Right renal cortex interstitium (tissue), 3 donors: ENCODE data around the gene NSMF. TPM values are rescaled to one million over a fixed set of nuclear protein-coding genes. Genes with fewer than 3 reads are reported as not detected.
"Not testable (repeated sequence)": the region's sequence is repeated elsewhere in the genome, so short reads cannot be mapped to it uniquely, and the experiment has no call there.

Experiments
- DNase-seq, 3 donors: peaks; one replicate each; pipeline ENCODE4 v3.0.0-alpha.2; 2013; ENCODE audit warnings: low read depth in 3 of 3, low spot score in 2 of 3
- polyA plus RNA-seq, 3 donors: library from polyadenylated mRNA; unstranded; fragments of 120-200 nt; gene quantifications; one replicate each; pipeline ENCODE4 v1.2.1, GENCODE V29; 2013; ENCODE audit not compliant: insufficient read length in 3 of 3

Gene NSMF
- polyA plus RNA-seq, 3 donors, result 51.0 to 58.8 (median 57.3) TPM

DNA sequence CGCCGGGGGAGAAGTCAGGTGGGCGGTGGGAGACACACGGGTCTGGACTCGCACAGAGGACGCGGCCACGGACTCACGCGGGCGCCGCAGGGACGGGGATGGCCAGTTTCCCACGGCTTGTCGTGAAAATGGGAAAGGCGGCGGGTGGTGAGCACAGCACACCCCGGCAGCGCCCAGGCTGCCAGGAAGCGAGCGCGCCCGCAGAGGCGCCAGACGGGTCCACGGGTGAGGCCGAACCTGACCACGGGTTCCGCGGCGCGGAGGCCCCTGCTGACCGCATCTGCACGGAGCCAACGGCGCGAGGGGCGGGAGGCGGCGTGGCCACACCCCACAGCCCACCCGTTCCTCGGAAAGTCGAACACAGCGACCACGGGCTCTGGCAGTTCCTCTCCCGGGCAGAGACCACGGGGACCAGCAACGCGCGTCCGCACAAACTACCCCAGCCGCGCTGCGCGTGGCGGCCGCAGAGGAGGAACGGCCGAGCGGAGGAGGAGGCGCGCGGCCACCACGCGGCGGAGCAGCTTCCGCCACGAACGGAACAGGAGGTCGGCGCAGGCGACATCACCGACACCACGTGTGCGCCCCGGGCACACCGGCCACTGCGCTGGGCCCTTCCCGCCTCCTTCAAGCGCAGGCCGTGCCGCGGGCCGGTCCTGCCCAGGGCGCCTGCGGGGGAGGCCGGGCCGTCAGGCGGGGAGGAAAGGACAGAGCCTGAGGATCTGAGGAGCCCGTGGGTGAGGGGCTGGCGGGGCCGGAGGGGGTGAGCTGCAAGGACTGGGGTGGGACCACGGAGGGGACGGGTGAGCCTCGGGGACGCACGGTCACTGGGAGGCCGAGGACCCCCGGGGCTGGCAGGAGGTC lies 41.7 kb downstream of the NSMF start:
- no peak for DNase-seq

DNA sequence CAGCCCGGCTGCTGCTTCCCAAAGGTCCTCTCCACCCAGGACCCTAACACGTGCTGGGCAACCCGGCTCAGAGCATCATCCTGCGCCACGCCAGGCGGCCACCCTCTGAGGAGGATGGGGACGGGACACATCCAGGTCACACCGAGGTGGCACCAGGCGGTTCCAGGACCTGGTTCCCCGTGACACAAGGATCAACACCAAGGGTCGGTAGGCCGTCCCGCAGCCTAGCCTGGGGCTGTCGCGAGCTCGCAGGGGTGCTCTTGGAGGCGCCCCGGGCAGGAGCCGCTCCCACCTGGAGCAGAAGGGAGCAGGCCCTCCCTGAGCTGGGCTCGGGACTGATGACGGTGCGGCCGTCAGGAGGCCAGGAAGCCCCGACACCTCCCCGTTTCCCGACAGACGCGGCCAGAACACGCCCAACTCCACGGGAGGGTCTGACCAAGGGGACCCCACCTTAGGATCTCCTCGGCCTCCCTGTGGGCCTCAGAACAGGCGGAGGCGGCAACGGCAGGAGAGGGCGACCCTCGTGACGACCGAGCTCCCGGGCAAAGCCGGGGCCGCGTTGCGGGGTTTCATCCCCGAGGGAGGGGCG lies 42.5 kb downstream of the NSMF start:
- no peak for DNase-seq

DNA sequence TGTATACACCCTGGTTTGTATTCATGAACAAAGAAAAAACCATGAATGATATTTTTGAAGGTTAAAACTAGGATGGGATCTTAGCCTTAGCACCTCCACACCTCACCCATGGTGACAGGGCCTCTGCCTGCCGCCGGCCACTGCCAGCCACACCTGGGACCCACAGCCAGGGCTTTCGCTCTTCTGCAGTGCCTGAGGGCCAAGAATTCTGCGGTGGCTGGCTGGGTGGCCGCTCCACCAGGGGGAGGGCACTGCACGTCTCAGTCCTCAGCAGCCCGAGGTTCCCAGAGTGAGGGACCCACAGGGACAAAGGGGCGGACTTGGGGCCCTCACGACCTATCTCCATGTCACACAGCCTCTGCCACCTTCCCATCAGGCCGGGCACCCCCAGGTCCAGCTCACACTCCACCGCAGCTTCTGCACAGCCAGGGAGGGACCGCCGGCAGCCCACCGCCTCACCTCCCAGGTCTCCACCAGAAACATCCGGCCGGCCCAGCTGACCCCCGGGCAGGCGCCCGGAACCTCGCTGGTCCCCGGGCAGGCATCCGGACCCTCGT lies 43.0 kb downstream of the NSMF start:
- no peak for DNase-seq

DNA sequence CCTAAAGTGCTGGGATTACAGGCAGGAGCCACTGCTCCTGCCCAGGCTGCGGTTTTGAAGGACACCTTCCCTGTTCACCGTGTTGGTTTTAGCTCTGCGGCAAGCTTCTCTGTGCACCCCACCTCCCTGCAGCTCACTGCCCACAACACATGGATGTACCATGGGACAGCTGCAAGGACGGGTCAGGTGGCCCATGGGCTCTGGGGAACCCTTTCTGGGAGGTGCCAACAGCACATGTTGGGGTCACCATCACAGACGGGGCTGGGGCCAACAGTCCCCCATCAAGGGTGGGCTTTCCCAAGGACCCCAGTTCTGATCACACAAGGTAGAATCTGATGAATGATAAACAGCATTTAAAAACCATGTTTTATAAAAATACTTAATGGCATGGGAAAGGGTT lies 43.7 kb downstream of the NSMF start:
- no peak for DNase-seq

DNA sequence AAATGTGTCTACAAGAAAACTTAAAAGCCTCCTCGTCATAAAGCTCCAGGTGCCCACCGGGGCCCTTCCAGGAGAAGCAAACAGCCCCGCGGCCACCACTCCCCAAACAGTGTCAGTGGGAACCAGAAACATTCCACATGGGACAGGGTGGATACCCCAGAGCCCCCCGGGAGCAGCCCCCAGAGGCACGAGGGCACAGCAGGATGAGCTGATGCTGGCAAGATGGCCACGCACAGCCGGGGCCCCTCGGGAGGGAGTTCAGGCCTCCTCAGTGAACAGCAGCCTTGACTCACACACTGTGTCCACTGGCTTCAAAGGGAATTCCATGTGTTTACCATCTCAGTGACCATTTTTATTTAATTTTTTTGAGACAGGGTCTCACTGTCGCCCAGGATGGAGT lies 46.7 kb downstream of the NSMF start:
- DNase-seq, result no peak

DNA sequence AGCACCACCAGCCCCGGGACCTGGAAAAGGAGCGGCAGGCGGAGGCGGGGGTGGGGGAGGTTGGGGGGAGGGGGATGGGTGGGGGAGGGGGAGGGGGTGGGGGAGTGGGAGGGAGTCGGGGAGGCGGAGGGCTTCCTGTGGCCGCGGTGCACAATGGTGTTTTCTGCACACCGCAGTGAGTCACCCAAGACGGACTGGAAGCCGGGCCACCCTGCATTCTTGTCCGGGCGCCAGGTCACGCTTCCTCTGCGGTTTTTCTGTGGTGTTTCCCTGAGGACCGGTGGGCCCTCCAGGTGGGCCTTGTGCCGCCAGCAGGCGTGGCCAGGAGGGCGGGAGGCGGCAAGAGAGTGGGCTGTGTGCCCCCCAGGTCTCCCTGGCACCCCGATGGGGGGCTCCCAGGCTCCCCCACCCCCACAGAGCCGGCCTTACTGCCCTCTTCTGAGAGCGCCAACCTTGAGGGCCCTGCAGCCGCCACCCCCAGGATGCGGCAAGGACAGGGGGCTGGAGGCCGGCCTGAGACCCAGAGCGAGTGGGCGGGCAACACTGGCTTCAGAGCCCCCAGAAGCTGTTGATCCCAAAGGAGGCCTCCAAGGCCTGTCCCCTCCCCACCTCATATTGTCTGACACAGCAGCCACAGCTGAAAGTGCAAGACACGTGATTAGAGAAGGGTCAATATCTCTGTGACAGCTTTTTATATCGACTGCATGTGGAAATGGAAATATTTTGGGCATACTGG lies 47.3 kb downstream of the NSMF start:
- no peak for DNase-seq

DNA sequence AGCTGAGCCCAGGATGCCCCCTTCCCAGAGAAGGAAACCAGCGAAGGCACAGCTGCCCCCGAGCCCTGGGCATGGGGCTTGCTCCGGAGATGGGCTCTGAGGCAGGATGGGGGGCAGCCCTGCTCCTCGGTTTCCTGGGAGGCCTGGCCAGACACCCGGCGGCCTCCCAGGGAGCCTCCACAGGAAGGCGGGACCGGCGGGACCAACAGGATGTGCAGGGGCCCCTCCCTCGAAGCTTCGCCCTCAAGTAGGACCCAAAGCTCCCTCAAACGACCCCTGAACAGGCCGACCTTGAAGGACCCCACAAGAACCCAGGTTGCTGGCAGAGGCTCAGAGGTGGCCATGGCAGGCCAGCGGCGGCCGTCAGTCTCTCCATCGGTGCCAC lies 47.9 kb downstream of the NSMF start:
- DNase-seq, result no peak

DNA sequence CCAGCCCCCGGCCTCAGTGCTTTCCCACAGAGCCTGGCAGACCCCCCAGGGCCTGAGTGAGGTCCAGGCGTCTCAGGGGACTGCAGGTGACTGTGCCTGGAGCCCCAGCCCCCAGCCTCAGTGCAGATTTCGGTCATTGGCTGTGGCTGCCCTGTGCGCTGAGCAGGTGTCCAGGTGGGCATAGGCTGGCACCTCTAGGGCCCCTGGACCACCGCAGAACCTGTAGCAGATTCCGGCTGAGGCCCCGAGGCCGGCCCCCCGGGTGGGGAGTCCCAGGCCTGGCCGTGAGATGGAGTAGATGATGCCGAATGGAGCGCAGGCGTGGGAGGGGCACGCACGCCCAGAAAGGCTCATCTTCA lies 48.3 kb downstream of the NSMF start:
- DNase-seq, result no peak

DNA sequence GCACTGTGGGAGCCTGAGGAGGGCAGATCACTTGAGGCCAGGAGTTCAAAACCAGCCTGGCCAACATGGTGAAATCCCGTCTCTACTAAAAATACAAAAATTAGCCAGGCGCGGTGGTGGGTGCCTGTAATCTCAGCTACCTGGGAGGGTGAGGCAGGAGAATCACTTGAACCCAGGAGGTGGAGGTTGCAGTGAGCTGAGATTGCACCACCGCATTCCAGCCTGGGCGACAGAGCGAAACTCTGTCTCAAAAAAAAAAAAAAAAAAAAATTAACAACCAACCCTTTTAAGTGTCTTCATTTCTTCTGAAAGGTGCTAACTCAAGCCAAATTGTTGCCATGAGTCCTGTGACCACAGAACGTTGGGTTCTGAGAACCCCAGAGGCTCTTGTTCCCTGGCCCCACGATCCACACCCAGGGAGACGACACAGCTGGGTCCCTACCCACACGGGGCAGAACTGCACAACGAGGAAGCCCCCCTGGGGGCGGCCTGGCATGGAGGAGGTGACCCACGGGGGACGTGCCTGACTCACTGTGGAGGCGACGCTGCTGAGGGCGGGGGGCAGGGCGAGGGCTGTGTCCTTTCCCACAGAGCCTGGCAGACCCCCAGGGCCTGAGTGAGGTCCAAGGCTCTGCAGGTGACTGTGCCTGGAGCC lies 48.8 kb downstream of the NSMF start:
- DNase-seq, result not testable (repeated sequence)

DNA sequence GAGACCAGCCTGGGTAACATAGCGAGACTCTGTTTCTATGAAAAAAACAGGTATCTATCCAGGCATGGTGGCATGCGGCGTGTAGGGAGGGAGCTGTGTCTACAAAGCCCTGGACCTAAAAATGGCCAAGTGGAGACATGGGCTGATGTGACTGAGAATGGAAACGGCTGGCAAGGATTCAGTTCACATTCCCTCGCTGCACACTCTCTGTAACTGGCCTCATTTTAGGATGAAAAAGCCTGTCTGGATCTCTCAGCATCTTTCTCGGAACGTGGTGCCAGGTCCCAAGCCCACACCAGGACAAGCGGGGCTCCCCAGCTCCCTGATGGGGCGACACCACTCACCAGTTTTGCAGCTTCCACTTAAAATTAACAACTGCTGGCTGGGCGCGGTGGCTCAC lies 49.6 kb downstream of the NSMF start:
- no peak for DNase-seq

DNA sequence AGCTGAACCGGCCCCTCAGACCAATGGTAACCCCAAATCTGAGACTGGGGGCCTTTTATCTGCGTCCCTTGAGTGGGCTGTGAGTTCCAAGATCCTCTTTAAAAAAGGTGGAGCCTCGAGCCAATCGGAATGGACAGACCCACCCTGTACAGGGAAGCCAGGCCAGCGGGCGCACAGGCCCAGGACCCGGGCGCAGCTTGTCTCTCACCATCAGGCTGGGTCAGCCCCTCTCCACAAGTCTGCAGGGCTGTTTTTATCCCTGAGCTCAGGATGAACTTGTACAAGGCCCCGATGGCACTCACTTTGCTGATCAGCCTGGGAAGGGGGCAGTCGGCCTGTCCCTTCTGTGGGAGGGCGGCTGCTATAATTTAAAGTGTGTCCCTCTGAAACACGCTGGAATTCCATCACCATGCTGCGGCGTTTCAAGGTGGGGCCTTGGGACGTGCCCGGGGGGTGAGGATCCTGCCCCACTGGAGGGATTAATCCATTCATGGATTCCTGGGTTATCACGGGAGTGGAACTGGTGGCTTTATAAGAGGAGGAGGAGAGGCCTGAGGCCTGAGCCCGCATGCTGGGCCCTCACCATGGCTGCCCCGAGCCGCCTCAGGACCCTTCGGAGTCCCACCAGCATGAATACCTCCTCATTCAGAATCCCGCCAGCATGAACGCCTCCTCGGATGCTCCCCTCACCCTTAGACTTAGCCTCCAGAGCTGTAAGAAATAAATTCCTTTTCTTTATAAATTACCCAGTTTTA lies 50.3 kb downstream of the NSMF start:
- DNase-seq, result no peak

DNA sequence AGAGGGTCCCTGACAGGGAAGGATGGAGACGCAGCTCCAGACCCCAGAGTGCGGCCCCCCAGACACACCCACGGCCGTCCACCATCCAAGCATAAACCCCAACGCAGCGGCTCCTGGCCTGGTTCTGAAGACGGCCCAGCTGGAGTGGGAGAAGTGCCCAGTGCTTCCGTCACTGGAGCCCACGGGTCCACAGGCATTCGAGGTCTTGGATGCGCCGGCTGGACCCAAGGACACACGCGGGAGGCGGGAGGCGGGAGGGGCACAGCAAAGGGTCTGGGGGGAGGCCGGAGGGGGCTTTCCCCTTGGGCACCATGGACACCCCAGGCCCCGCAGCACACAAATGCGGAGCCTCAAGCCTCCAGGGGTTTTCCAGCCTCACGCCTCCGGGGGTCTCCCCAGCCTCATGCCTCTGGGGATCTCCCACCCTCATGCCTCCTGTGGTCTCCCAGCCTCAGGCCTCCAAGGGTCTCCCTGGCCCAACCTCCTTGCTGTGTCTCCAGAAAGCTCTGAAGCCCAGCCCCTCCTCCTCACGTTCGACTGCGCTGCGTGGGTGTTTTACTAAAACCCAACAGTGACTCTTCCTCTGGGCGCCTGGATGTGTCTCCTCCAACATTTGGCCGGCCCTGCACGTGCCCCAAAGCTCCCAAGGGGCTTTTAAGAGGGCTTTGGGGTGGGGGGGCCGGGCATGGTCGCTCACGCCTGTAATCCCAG lies 51.4 kb downstream of the NSMF start:
- no peak for DNase-seq

DNA sequence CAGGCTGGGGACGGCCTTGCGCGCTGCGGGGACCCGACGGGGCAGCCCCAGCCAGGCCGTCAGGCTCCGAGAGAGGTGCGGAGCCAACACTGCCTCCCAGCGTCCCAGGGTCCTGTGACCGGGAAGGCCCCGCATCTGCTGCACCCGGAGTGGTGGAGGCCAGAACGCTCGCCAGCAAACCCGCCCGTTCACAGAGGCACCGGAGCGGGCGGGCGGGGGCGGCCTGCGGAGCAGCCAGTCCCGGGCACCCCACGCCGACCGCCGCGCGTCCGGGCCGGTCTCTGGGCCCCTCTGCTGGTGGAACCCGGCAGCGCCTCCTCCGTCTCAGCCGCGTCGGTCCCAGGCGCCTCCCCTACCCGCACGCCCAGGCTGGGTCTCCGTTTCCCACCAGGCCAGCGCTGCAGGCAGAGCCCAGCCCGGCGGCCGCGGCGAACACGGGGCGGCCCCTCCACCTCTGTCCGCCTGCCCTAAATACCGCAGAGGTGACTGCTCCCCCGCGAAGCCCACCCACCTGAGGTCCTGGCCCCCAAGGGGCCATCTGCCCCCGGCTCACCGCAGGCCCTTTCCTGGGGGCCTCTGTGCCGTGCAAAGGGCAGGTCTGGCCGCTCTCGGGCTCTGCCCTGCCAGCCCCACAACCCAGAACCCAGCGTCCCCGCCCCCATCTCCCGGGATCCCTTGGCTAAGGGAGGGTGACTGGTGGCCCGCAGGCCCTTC lies 52.1 kb downstream of the NSMF start:
- peak in 2 of 3 donors; percentile 48 to 57 for DNase-seq

DNA sequence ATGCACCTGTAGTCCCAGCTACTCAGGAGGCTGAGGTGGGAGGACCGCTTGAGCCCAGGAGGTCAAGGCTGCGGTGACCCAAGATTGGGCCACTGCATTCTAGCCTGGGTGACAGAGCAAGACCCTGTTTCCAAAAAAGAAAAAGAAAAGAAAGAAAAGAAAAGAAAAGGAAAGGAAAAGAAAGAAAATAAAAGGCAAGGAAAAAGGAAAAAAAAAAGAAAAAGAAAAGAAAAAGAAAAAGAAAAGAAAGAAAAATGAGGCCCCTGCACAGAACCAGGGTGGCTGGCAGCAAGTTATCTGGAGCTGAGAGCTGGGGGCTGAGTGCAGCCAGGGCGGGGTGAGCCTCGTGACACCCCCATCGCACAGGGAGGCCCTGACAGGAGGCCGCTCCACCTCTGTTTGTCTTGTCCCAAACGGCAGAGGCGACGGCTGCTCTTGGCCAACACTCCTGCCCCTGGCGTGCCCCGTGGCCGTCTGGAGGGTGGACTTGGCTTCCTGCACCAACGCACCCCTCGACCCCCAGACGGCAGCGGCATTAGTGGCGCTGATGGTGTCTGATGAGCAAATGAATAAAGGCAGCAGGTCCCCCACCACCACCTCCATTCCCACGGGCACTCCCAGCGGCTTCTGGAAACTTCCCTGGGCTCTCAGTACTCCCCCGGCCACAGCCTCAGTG lies 52.9 kb downstream of the NSMF start:
- no peak for DNase-seq

DNA sequence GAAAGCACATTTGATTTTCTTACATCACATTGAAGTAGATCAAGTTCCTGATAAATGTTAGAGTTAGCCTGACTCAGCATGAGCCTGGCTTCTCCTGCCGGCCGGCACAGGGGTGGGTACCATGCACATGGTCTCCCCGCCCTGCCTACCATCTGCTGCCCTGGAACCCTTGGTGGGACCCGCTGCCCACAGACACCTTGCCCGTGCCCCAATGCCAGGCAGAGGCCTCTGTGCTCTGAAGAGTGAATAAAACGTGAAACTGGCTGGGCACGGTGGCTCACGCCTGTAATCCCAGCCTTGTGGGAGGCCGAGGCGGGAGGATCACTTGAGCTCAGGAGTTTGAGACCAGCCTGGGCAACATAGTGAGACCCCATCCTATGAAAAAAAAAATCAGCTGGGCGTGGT lies 53.5 kb downstream of the NSMF start:
- DNase-seq, result no peak

DNA sequence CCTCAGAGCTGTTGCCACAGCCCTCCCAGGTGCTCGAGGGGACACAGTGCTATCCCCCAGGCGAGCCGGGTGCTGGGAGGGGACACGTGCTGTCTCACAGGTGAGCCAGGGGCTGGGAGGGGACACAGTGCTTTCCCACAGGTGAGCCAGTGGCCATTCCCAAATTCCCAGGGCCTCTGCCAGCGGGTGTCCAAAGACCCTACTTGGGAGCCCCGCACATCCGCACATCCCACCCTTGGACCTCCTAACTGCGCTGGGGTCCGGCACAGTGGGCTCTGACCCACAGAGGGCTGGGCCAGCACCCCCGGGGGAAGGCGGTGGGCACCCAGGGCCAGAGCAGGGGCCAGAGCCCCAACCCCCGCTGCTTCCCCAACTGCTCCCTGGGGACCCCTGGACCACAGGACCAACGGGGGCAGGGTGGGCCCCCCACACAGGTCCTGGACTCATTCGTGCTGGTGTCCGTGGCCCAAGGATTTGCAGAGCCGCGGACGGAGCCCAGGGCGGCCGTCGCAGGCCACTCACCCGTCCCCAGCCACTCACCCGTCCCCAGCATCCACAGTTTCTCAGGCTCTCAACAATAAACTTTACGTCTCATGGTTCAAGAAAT lies 54.1 kb downstream of the NSMF start:
- no peak for DNase-seq

DNA sequence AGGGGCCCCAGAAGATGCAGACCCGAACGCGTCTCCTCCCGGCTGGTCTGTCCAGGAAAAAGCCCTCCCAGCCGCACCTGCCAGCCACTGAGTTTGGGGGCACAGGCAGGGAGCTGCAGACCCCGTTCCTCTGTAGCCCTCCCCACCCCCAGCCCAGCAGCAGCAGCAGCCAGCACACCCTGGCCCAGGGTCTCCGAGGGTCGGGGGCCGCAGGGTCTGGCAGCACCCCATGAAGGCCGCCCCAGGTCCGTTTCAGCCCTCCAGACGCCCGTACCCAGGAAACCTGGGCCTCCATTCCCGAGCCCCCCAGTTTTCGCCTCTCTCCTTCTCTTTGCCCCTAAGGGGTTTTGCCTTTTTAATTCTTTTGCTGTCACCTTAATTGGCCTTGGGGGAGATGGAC lies 55.9 kb downstream of the NSMF start:
- no peak for DNase-seq

DNA sequence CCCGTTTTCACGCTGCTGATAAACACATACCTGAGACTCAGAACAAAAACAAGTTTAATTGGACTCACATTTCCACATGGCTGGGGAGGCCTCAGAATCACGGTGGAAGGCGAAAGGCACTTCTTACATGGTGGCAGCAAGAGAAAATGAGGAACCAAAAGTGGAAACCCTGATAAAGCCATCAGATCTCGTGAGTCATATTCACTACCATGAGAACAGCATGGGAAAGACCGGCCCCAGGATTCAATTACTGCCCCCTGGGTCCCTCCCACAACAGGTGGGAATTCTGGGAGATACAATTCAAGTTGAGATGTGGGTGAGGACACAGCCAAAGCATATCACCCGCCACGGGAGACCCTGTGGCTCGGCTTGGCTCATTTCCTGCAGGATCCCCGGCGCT lies 56.4 kb downstream of the NSMF start:
- DNase-seq, result no peak
